Colonic mucosa (tissue), 4 donors: ENCODE results near the gene SLIT3. TPM values are rescaled to one million over a fixed set of nuclear protein-coding genes. Genes with fewer than 3 reads are reported as not detected.

Experiments used
- DNase-seq: peaks from one replicate; pipeline ENCODE4 v3.0.0-alpha.2; 2020
- H3K27ac ChIP-seq: fragments of 200-600 bp; one replicate; pipeline ENCODE4 v1.8.0; 2021
- H3K27me3 ChIP-seq: fragments of 200-600 bp; one replicate; pipeline ENCODE4 v1.8.0; 2021
- H3K36me3 ChIP-seq: fragments of 200-600 bp; one replicate; pipeline ENCODE4 v1.8.0; 2021
- H3K4me1 ChIP-seq: fragments of 200-600 bp; one replicate; pipeline ENCODE4 v1.8.0; 2021; ENCODE audit warnings: mild to moderate bottlenecking
- H3K4me3 ChIP-seq: fragments of 200-600 bp; one replicate; pipeline ENCODE4 v1.8.0; 2021
- H3K9ac ChIP-seq, 2 donors: one replicate each; pipeline ENCODE4 v1.7.0; 2013; ENCODE audit warnings: control low read depth in 2 of 2, low read depth in 2 of 2, low read length in 2 of 2
- H3K9me3 ChIP-seq: fragments of 200-600 bp; one replicate; pipeline ENCODE4 v1.8.0; 2021
- intact Hi-C: fragments of 100-400 bp; cut with DNase I; formaldehyde crosslinking; loops from one replicate; pipeline ENCODE4 v1.14.1; 2022
- total RNA-seq, 2 donors: library from RNA; stranded (reverse); fragmentation: NEBNext Ultra II Directional in 1 of 2; extraction: Animal tissue kit (Norgen Biotek cat#: 25700) in 1 of 2; gene quantifications; one replicate each; pipeline ENCODE4 v1.2.1, GENCODE V29; 2021
- TF ChIP-seq, protein P1 (sequence below): fragments of 200-600 bp; IDR thresholded peaks from one replicate; pipeline ENCODE4 v1.8.0; 2022; ENCODE audit warnings: antibody characterized with exemption, mild to moderate bottlenecking
- donor health status: healthy.
- donor health status: DM: no; HTN: no; CAD: no.
- donor health status: DM: no; HTN: no; CAD: no.

Gene SLIT3
- total RNA-seq, 2 donors from 2014 or later = 3.4 to 7.6 TPM

DNA sequence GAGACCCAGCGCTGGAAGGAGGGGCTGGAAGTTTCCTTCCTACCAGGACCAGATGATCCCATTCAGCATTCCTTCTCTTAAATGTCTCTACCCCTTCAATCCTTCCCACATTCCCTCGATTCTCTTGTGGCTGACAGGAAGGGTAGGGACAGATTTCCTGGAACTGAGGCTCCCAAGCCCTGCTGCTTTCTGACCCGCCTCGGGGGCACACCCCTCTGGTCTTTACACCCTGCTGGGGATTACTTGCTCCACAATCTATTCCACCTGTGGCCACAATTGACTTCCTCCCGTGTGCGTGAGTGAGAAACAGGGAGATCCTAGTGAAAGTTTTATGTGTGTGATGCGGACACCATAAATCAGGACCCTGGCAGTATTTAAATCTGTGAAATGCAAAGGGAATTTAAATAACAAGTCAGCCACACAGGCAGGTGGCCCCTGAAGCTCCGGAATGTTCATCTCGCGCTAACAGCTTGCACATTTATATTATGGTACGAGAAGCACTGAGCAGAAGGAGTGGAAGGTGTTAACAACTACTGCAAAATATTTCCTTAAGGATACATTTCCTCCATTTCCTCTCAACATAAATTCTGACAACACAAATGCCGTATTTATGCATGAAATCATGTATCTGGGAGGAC is 237.5 kb downstream of the SLIT3 start:
- intact Hi-C loops = no loop called here
- Histone ChIP-seq H3K27me3 (no peaks in the 10 kb centered on the region), H3K36me3 (no peaks in the 10 kb centered on the region), H3K27ac (no peak overlapping the region), H3K4me3 (no peak overlapping the region), H3K9ac (no peak overlapping the region), H3K9me3 (no peaks in the 10 kb centered on the region), H3K4me1 (no peaks in the 10 kb centered on the region)
- no peak for DNase-seq
- TF ChIP-seq, protein P1, sequence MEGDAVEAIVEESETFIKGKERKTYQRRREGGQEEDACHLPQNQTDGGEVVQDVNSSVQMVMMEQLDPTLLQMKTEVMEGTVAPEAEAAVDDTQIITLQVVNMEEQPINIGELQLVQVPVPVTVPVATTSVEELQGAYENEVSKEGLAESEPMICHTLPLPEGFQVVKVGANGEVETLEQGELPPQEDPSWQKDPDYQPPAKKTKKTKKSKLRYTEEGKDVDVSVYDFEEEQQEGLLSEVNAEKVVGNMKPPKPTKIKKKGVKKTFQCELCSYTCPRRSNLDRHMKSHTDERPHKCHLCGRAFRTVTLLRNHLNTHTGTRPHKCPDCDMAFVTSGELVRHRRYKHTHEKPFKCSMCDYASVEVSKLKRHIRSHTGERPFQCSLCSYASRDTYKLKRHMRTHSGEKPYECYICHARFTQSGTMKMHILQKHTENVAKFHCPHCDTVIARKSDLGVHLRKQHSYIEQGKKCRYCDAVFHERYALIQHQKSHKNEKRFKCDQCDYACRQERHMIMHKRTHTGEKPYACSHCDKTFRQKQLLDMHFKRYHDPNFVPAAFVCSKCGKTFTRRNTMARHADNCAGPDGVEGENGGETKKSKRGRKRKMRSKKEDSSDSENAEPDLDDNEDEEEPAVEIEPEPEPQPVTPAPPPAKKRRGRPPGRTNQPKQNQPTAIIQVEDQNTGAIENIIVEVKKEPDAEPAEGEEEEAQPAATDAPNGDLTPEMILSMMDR = no peak

DNA sequence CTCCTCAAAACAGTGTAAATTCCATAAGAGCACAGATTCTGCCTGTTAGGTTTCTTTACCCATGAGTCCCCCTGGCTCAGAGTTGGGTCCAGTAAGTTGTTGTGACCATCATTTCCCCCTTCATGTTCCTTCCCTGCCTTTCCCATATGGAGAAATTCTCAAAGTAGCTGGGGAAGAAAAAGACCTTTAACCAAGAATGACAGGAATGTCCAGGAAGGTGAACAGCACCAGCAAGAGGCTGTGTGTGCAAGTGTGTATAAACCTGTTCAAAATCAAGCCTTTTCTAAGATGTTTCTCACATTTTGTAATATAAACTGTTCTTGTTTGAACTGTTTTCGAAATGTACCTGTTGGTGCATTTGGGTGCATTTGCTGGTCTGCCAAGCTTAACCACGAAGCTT is 238.2 kb downstream of the SLIT3 start:
- H3K4me3 ChIP-seq = no peak overlapping the region
- H3K27ac ChIP-seq = no peak overlapping the region
- no peaks in the 10 kb centered on the region for H3K9me3 ChIP-seq
- no peak overlapping the region for H3K9ac ChIP-seq
- no peaks in the 10 kb centered on the region for H3K4me1 ChIP-seq
- no peaks in the 10 kb centered on the region for H3K27me3 ChIP-seq
- TF ChIP-seq, protein P1 = no peak
- DNase-seq = no peak
- H3K36me3 ChIP-seq = no peaks in the 10 kb centered on the region
- intact Hi-C loops = no loop called here

DNA sequence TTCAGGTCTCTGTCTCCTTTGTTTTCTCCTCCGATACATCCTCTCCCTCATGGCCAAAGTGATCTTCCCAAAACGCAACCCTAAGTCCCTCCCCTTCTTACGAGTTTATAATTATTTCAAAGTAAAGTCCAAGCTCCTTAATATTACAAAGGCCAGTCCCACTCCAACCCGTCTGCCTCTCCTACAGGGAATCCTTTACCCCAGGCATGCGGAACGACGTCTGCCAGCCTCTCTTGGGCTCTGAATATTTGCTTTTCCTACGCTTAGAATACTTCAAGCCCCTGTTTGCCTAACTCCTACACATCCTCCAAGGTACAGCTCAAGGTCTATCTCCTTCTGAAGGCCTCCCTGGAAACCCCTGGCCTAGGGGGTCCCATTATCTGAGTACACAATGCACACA is 246.4 kb downstream of the SLIT3 start:
- intact Hi-C loops = no loop called here
- H3K4me3 ChIP-seq = no peak overlapping the region

DNA sequence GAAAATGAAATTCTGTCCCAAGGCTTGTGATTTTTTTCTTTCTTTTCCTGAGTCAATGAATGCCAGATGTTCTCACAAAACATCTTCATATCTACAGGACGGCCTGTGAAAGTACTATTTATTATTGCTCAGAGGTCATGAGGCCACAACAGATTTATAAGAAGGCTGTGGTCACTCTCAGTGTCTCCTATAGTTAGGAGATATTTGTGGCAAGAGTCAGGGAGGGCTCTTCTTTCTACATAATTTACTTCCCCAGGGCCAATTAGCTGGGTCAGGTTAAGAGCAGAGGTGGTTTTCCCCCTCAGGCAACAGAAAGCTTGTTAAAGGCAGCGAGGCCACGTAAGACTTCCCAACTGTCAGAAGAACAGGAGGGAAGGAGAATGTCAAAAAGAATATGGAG is 248.7 kb downstream of the SLIT3 start:
- Histone ChIP-seq H3K27me3 (no peaks in the 10 kb centered on the region), H3K27ac (no peak overlapping the region), H3K4me3 (no peak overlapping the region), H3K36me3 (no peaks in the 10 kb centered on the region), H3K9ac (no peak overlapping the region), H3K4me1 (no peaks in the 10 kb centered on the region), H3K9me3 (no peaks in the 10 kb centered on the region)
- intact Hi-C loops = no loop called here
- TF ChIP-seq, protein P1 = no peak
- no peak for DNase-seq

More for the DNA sequence above, 246.4 kb downstream of the SLIT3 start:
- H3K36me3 ChIP-seq = no peaks in the 10 kb centered on the region
- no peaks in the 10 kb centered on the region for H3K9me3 ChIP-seq
- no peak for DNase-seq
- H3K9ac ChIP-seq = no peak overlapping the region
- TF ChIP-seq, protein P1 = no peak
- no peaks in the 10 kb centered on the region for H3K27me3 ChIP-seq
- no peaks in the 10 kb centered on the region for H3K4me1 ChIP-seq
- no peak overlapping the region for H3K27ac ChIP-seq

DNA sequence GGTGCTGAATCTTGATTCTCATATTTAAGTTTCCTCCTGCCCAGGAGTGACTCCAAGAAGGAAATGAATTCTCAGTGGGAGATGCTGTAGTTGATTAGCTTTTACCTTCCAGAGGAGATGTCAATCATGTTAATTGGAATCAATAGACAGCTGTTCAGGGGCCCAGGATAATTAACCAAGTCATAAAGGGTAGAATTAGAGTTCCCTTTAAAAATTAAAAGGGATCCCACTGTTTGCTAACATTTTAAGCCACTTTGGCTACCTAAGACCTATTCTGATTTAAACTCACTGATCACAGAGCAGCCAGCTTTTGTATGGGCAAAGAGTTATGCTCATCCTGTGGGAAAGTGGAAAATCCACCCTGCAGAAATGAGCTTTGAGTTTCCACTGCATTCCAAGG is 249.6 kb downstream of the SLIT3 start:
- H3K4me3 ChIP-seq = no peak overlapping the region
- no peaks in the 10 kb centered on the region for H3K27me3 ChIP-seq
- intact Hi-C loops = no loop called here
- no peaks in the 10 kb centered on the region for H3K36me3 ChIP-seq
- no peaks in the 10 kb centered on the region for H3K4me1 ChIP-seq
- H3K9me3 ChIP-seq = no peaks in the 10 kb centered on the region
- no peak overlapping the region for H3K27ac ChIP-seq
- TF ChIP-seq, protein P1 = no peak
- no peak overlapping the region for H3K9ac ChIP-seq
- no peak for DNase-seq
